HEK293 (cell line): Measurements from ENCODE around the gene MATN1.

Source experiments
- CTCF ChIA-PET: fragments of 350-600 bp; formaldehyde crosslinking; extraction: SDS; loops from one replicate; lab custom pipeline; 2021; ENCODE audit warnings: antibody characterized with exemption; lab: Yijun Ruan, JAX
- POLR2A ChIA-PET: fragments of 300-600 bp; formaldehyde crosslinking; extraction: SDS; loops from one replicate; lab custom pipeline; 2020; ENCODE audit warnings: antibody characterized with exemption, inconsistent platforms; lab: Yijun Ruan, JAX
- H3K27ac ChIP-seq: fragments of 200-500 bp; sonication (Bioruptor generic); 2 replicates; pipeline ENCODE4 v1.5.1; 2014; ENCODE audit warnings: low read depth, low read length, control low read depth, inconsistent platforms; ENCODE audit errors: extremely low read depth
- H3K36me3 ChIP-seq, 2 experiments: fragments of 200-500 bp in 1 of 2; sonication (Bioruptor generic) in 1 of 2; 1 replicate in 1 of 2; 2 replicates in 1 of 2; pipeline ENCODE4 v1.5.1; 2014 to 2017; ENCODE audit warnings: inconsistent platforms in 2 of 2, low read length in 2 of 2; ENCODE audit not compliant: control insufficient read depth in 2 of 2, insufficient read depth in 1 of 2
- H3K4me1 ChIP-seq: fragments of 200-500 bp; sonication (Bioruptor generic); 2 replicates; pipeline ENCODE4 v1.5.1; 2014; ENCODE audit warnings: mild to moderate bottlenecking, low read length, inconsistent platforms; ENCODE audit not compliant: control insufficient read depth, insufficient read depth
- H3K4me3 ChIP-seq: 2 replicates; pipeline ENCODE4 v1.5.1; 2011; ENCODE audit warnings: low read depth, mild to moderate bottlenecking, control low read depth, low read length, moderate library complexity
- H3K9me3 ChIP-seq: fragments of 200-500 bp; sonication (Bioruptor generic); 2 replicates; pipeline ENCODE4 v1.5.1; 2014; ENCODE audit warnings: low read depth, low read length, inconsistent platforms; ENCODE audit not compliant: control insufficient read depth, insufficient read depth
- IKZF3 ChIP-seq: fragments of 450-650 bp; IDR thresholded peaks from 2 replicates; pipeline ENCODE4 v1.5.0; 2018; ENCODE audit warnings: missing biosample characterization, mild to moderate bottlenecking, missing genetic modification characterization, moderate library complexity
- KLF8 ChIP-seq: fragments of 450-650 bp; formaldehyde crosslinking; IDR thresholded peaks from 2 replicates; pipeline ENCODE4 v1.5.1; 2016; ENCODE audit warnings: missing biosample characterization, missing genetic modification characterization
- REST ChIP-seq: fragments of 450-650 bp; formaldehyde crosslinking; IDR thresholded peaks from 2 replicates; pipeline ENCODE4 v1.5.1; 2016; ENCODE audit warnings: missing biosample characterization, missing genetic modification characterization
- TSHZ1 ChIP-seq: fragments of 450-650 bp; formaldehyde crosslinking; IDR thresholded peaks from 2 replicates; pipeline ENCODE4 v1.5.1; 2016; ENCODE audit warnings: missing biosample characterization, missing genetic modification characterization, borderline replicate concordance
- YY2 ChIP-seq: fragments of 450-650 bp; formaldehyde crosslinking; IDR thresholded peaks from 2 replicates; pipeline ENCODE4 v1.5.1; 2016; ENCODE audit warnings: missing biosample characterization, missing genetic modification characterization
- ZBTB6 ChIP-seq: fragments of 450-650 bp; formaldehyde crosslinking; IDR thresholded peaks from 2 replicates; pipeline ENCODE4 v1.5.1; 2017; ENCODE audit warnings: missing biosample characterization, missing genetic modification characterization
- ZNF140 ChIP-seq: fragments of 450-650 bp; formaldehyde crosslinking; IDR thresholded peaks from 2 replicates; pipeline ENCODE4 v1.5.1; 2016; ENCODE audit warnings: missing biosample characterization, missing genetic modification characterization
- ZNF184 ChIP-seq: fragments of 450-650 bp; IDR thresholded peaks from 2 replicates; pipeline ENCODE4 v1.5.1; 2018; ENCODE audit warnings: missing biosample characterization, mild to moderate bottlenecking, missing genetic modification characterization
- ZNF280C ChIP-seq: fragments of 450-650 bp; formaldehyde crosslinking; IDR thresholded peaks from 2 replicates; pipeline ENCODE4 v1.5.1; 2016; ENCODE audit warnings: missing biosample characterization, missing genetic modification characterization
- ZNF341 ChIP-seq: fragments of 450-650 bp; formaldehyde crosslinking; IDR thresholded peaks from 2 replicates; pipeline ENCODE4; 2016; ENCODE audit warnings: low read depth, missing biosample characterization, missing genetic modification characterization
- ZNF391 ChIP-seq: fragments of 450-650 bp; formaldehyde crosslinking; IDR thresholded peaks from 2 replicates; pipeline ENCODE4 v1.5.1; 2016; ENCODE audit warnings: low read depth, missing biosample characterization, missing genetic modification characterization, borderline replicate concordance
- ZNF521 ChIP-seq: fragments of 450-650 bp; formaldehyde crosslinking; IDR thresholded peaks from 2 replicates; pipeline ENCODE4 v1.5.1; 2017; ENCODE audit warnings: missing biosample characterization, mild to moderate bottlenecking, missing genetic modification characterization
- ZNF830 ChIP-seq: fragments of 450-650 bp; IDR thresholded peaks from 2 replicates; pipeline ENCODE4 v1.5.0; 2018; ENCODE audit warnings: missing biosample characterization, missing genetic modification characterization, low read depth, mild to moderate bottlenecking, moderate library complexity

MATN1 gene

GRCh38 chr1:30745156-30745833 is 21.9 kb upstream of the MATN1 start:
- Histone ChIP-seq H3K4me1 (no peaks in the 10 kb centered on the region), H3K36me3 (no peaks in the 10 kb centered on the region), H3K4me3 (no peak overlapping the region), H3K27ac (no peak overlapping the region), H3K9me3 (no peaks in the 10 kb centered on the region)
- ChIA-PET CTCF (interaction anchor here (0.9 to 2.0 kb wide), 3 partner anchors 20 to 34 kb away, joined by 3 to 10 read pairs (median 4); no protein-coding TSS in a partner anchor), POLR2A (no interaction called here)
- TF ChIP-seq ZNF341 (tag by site-specific recombination): no peak
- TF ChIP-seq KLF8 (tag by site-specific recombination): no peak
- TF ChIP-seq ZNF280C (tag by site-specific recombination): no peak
- TF ChIP-seq ZNF521 (tag by site-specific recombination): no peak
- TF ChIP-seq ZNF140 (tag by site-specific recombination): no peak
- TF ChIP-seq TSHZ1 (tag by site-specific recombination): no peak
- no peak for TF ChIP-seq ZNF184 (tag by site-specific recombination)
- TF ChIP-seq ZBTB6 (tag by site-specific recombination): no peak
- no peak for TF ChIP-seq IKZF3 (tag by site-specific recombination)
- TF ChIP-seq REST (tag by site-specific recombination): no peak
- TF ChIP-seq YY2 (tag by site-specific recombination): no peak
- TF ChIP-seq ZNF830: no peak
- TF ChIP-seq ZNF391 (tag by site-specific recombination): no peak
